HEK293T (cell line): ENCODE data around the gene MARCHF7.
"Not testable (repeated sequence)": the region's sequence is repeated elsewhere in the genome, so short reads cannot be mapped to it uniquely, and the experiment has no call there.

Experiments
- CTCF ChIA-PET: fragments of 350-600 bp; formaldehyde crosslinking; extraction: SDS; loops from one replicate; lab custom pipeline; 2021; ENCODE audit warnings: antibody characterized with exemption, inconsistent platforms; lab: Yijun Ruan, JAX
- POLR2A ChIA-PET: fragments of 350-600 bp; formaldehyde crosslinking; extraction: SDS; loops from one replicate; lab custom pipeline; 2020; ENCODE audit warnings: antibody characterized with exemption, inconsistent platforms; lab: Yijun Ruan, JAX
- DNase-seq: peaks from one replicate; pipeline ENCODE4 v3.0.0; 2012; ENCODE audit warnings: mixed read lengths; ENCODE audit errors: extremely low spot score
- ARNT ChIP-seq: fragments of 450-650 bp; IDR thresholded peaks from 2 replicates; pipeline ENCODE4 v1.6.1; 2017; ENCODE audit warnings: mild to moderate bottlenecking
- BHLHE40 ChIP-seq: fragments of 450-650 bp; IDR thresholded peaks from 2 replicates; pipeline ENCODE4 v1.6.1; 2016; ENCODE audit warnings: mild to moderate bottlenecking, moderate library complexity, borderline replicate concordance
- CTBP1 ChIP-seq: fragments of 450-650 bp; IDR thresholded peaks from 2 replicates; pipeline ENCODE4 v1.6.1; 2016; ENCODE audit warnings: borderline replicate concordance
- ELF4 ChIP-seq: fragments of 450-650 bp; IDR thresholded peaks from 2 replicates; pipeline ENCODE4 v1.6.1; 2017; ENCODE audit warnings: antibody characterized with exemption
- FOXA1 ChIP-seq: fragments of 450-650 bp; IDR thresholded peaks from 2 replicates; pipeline ENCODE4 v1.6.1; 2016; ENCODE audit warnings: mild to moderate bottlenecking
- FOXK2 ChIP-seq: fragments of 450-650 bp; IDR thresholded peaks from 2 replicates; pipeline ENCODE4 v1.6.1; 2016; ENCODE audit warnings: mild to moderate bottlenecking
- FOXM1 ChIP-seq: fragments of 450-650 bp; IDR thresholded peaks from 2 replicates; pipeline ENCODE4 v1.6.1; 2017; ENCODE audit warnings: mild to moderate bottlenecking, borderline replicate concordance
- HDGF ChIP-seq: fragments of 450-650 bp; IDR thresholded peaks from 2 replicates; pipeline ENCODE4 v1.6.1; 2017; ENCODE audit warnings: antibody characterized with exemption, borderline replicate concordance
- L3MBTL2 ChIP-seq: fragments of 450-650 bp; conservative IDR thresholded peaks from 2 replicates; pipeline ENCODE4 v1.6.1; 2016; ENCODE audit warnings: mild to moderate bottlenecking
- LEF1 ChIP-seq: fragments of 450-650 bp; IDR thresholded peaks from 2 replicates; pipeline ENCODE4 v1.6.1; 2017; ENCODE audit warnings: mild to moderate bottlenecking, borderline replicate concordance
- NFRKB ChIP-seq: fragments of 450-650 bp; IDR thresholded peaks from 2 replicates; pipeline ENCODE4 v1.6.1; 2016; ENCODE audit warnings: mild to moderate bottlenecking, moderate library complexity
- SP1 ChIP-seq: fragments of 450-650 bp; IDR thresholded peaks from 2 replicates; pipeline ENCODE4 v1.6.1; 2017
- SUZ12 ChIP-seq: fragments of 450-650 bp; IDR thresholded peaks from 2 replicates; pipeline ENCODE4 v1.6.1; 2016; ENCODE audit warnings: mild to moderate bottlenecking
- TARDBP ChIP-seq: fragments of 450-650 bp; IDR thresholded peaks from 2 replicates; pipeline ENCODE4 v1.6.1; 2016
- ZNF384 ChIP-seq: fragments of 450-650 bp; IDR thresholded peaks from 2 replicates; pipeline ENCODE4 v1.6.1; 2016
- TF ChIP-seq, protein P1 (sequence below): fragments of 450-650 bp; IDR thresholded peaks from 2 replicates; pipeline ENCODE4 v1.6.1; 2016

Gene MARCHF7

DNA sequence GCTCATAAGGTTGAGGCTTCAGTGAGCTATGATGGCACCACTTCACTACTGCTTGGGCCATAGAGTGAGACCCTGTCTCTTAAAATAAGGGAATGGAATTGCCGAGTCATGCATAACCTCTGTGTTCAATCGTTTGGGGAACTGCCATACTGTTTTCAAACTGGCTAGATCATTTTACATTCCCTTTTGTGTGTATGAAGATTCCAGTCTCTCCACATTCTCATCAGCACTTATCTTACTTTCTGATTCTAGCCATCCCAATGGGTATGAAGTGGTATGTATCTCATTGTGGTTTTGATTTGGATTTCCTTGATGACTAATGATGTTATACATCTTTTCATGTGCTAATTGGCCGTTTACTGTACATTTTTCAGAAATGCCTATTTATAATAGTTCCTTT lies 23.7 kb downstream of the MARCHF7 start:
- TF ChIP-seq, protein P1, sequence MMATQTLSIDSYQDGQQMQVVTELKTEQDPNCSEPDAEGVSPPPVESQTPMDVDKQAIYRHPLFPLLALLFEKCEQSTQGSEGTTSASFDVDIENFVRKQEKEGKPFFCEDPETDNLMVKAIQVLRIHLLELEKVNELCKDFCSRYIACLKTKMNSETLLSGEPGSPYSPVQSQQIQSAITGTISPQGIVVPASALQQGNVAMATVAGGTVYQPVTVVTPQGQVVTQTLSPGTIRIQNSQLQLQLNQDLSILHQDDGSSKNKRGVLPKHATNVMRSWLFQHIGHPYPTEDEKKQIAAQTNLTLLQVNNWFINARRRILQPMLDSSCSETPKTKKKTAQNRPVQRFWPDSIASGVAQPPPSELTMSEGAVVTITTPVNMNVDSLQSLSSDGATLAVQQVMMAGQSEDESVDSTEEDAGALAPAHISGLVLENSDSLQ: no peak
- no peak for TF ChIP-seq FOXK2
- TF ChIP-seq LEF1: no peak
- TF ChIP-seq FOXA1: no peak
- no peak for TF ChIP-seq NFRKB
- TF ChIP-seq ARNT: no peak
- TF ChIP-seq SP1: no peak
- TF ChIP-seq L3MBTL2: no peak
- TF ChIP-seq ELF4: no peak
- no peak for DNase-seq
- CTCF ChIA-PET: no interaction called here
- POLR2A ChIA-PET: no interaction called here

- TF ChIP-seq CTBP1: no peak
- TF ChIP-seq HDGF: no peak
- TF ChIP-seq L3MBTL2: no peak
- no peak for TF ChIP-seq FOXK2
- no peak for TF ChIP-seq SUZ12
- TF ChIP-seq SP1: no peak
- TF ChIP-seq ARNT: no peak
- no peak for TF ChIP-seq BHLHE40
- TF ChIP-seq ZNF384: no peak
- no peak for TF ChIP-seq FOXA1
- TF ChIP-seq FOXM1: no peak
- ChIA-PET CTCF (no interaction called here), POLR2A (no interaction called here)
- no peak for DNase-seq
Observed at GRCh38 chr2:159737292-159737916, 25.1 kb downstream of the MARCHF7 start.

DNA sequence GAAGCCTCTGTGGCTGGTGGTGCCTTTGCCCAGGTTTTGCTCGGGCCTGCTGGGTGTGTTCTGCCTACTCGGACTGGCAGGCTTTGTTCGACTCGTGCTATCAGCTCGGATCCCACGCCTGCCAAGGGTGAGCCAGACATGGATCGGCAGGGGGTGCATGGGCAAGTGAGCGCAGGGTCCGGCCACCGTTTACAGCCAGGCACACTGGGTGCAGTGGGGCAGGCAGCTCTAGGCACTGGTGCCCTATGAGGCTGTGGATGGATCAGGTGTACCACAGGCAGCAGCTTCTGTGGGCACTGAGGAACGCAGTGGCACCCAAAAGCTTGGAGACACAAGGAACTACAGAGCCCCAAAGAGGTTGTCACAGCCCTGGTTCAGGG lies 25.6 kb downstream of the MARCHF7 start:
- DNase-seq: no peak
- TF ChIP-seq FOXA1: no peak
- no peak for TF ChIP-seq FOXK2
- TF ChIP-seq HDGF: no peak
- TF ChIP-seq ARNT: no peak
- TF ChIP-seq CTBP1: no peak
- POLR2A ChIA-PET: no interaction called here
- CTCF ChIA-PET: no interaction called here

DNA sequence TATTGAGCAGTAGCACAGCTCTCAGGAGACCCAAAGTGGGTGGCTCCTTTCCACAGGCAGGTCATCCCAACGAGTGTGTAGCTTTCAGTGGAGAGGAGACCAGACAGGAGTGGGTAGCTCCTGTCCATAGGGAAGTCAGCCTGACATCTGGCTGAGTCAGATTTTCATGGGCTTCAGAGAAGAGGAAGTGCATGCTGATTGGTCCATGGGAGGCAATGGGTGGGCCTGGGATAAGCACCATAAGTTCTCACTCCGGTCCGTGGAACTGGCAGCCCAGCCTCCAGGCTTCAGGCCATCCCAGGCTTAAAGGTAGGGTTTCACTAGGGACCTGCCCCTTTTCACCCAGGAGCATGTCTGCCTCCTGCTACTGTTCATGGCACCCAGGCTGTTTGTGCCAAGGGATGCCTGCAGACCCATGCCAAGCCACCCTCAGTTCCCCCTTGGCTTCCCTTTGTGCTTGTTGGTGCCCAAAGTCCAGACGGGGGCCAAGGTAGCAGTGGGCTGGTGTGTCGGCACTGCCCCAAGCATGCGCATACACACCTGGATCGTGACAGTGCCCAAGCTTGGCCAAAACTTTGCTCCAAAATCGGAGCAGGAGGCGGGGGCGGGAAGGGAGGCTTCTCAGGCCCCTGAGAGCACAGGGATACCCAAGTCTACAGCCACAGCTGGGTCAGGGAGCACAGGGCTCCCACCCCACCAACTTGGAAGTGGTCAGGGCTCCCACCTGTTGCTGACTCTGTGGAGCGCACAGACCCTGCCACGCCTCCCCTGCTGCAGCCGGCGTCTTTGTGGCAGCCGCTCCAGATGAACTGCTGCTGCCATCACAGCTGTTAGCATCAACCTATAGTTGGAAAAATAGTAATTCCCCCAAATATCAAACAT lies 26.4 kb downstream of the MARCHF7 start:
- DNase-seq: no peak
- ChIA-PET POLR2A (no interaction called here), CTCF (no interaction called here)
- no peak for TF ChIP-seq HDGF
- TF ChIP-seq L3MBTL2: no peak
- no peak for TF ChIP-seq ZNF384
- TF ChIP-seq LEF1: no peak
- TF ChIP-seq TARDBP: no peak
- no peak for TF ChIP-seq FOXK2
- no peak for TF ChIP-seq SUZ12
- no peak for TF ChIP-seq SP1
- TF ChIP-seq, protein P1: no peak
- TF ChIP-seq FOXM1: no peak
- no peak for TF ChIP-seq BHLHE40
- no peak for TF ChIP-seq ELF4
- no peak for TF ChIP-seq ARNT
- TF ChIP-seq FOXA1: no peak
- no peak for TF ChIP-seq CTBP1
- TF ChIP-seq NFRKB: no peak

GRCh38 chr2:159742846-159743245 lies 30.5 kb downstream of the MARCHF7 start:
- TF ChIP-seq LEF1 (no peak), CTBP1 (no peak), ARNT (no peak), BHLHE40 (no peak), FOXK2 (no peak), SP1 (no peak), NFRKB (no peak), FOXA1 (no peak), FOXM1 (no peak), ZNF384 (no peak), ELF4 (no peak), L3MBTL2 (no peak), HDGF (no peak), TARDBP (no peak), SUZ12 (no peak)
- TF ChIP-seq, protein P1: no peak
- ChIA-PET CTCF (no interaction called here), POLR2A (no interaction called here)
- DNase-seq: no peak

DNA sequence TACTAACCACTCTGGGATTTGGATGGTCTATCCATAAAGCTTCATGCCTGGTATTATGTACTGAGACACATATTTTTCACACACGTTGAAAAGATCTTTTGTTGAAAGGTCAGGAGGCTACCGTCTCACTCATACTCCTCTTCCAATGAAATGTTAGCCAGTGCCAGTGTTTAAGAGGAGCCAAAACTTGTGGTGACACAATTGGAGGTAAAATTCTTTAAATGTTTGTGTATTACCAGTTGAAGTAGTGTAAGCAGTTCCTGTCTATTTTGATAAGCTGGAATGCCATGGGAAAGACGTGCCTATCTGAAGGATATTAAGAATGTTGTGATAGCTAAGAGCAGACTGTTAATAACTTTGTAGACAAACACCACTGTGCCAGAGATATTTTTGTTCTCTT lies 32.1 kb downstream of the MARCHF7 start:
- TF ChIP-seq ZNF384: no peak
- no peak for TF ChIP-seq LEF1
- no peak for TF ChIP-seq ARNT
- TF ChIP-seq TARDBP: no peak
- TF ChIP-seq, protein P1: no peak
- TF ChIP-seq ELF4: no peak
- no peak for TF ChIP-seq FOXK2
- no peak for TF ChIP-seq L3MBTL2
- no peak for TF ChIP-seq SP1
- no peak for TF ChIP-seq HDGF
- no peak for TF ChIP-seq NFRKB
- no peak for TF ChIP-seq FOXA1
- TF ChIP-seq BHLHE40: no peak
- TF ChIP-seq SUZ12: no peak
- no peak for TF ChIP-seq CTBP1
- TF ChIP-seq FOXM1: no peak
- ChIA-PET POLR2A (no interaction called here), CTCF (no interaction called here)
- DNase-seq: no peak

DNA sequence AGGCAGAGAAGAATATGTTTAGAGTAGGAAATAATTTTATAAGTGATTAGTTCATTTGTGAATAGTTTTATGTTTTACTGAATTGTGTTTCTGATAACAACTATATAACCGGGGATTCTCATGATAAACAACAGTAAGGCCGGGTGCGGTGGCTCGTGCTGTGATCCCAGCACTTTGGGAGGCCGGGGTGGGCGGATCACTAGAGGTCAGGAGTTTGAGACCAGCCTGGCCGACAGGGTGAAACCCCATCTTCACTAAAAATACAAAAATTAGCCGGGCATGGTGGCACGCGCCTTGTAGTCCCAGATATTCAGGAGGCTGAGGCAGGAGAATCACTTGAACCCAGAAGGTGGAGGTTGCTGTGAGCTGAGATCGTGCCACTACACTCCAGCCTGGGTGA lies 32.9 kb downstream of the MARCHF7 start:
- POLR2A ChIA-PET, CTCF ChIA-PET, DNase-seq: not testable (repeated sequence)
